Rectal smooth muscle tissue (tissue), 1 donor: ENCODE data around the gene SNTN.

Experiments used
- H3K27ac ChIP-seq: one replicate; pipeline ENCODE4 v1.7.0; 2013; ENCODE audit warnings: low read depth, low read length, inconsistent platforms
- H3K27me3 ChIP-seq: one replicate; pipeline ENCODE4 v1.7.0; 2013; ENCODE audit warnings: low read length; ENCODE audit not compliant: control insufficient read depth, insufficient read depth
- H3K36me3 ChIP-seq: one replicate; pipeline ENCODE4 v1.7.0; 2013; ENCODE audit warnings: low read length; ENCODE audit not compliant: control insufficient read depth, insufficient read depth
- H3K4me1 ChIP-seq: one replicate; pipeline ENCODE4 v1.7.0; 2013; ENCODE audit warnings: low read length; ENCODE audit not compliant: control insufficient read depth, insufficient read depth
- H3K4me3 ChIP-seq: one replicate; pipeline ENCODE4 v1.7.0; 2013; ENCODE audit warnings: low read length
- H3K9ac ChIP-seq: one replicate; pipeline ENCODE4 v1.7.0; 2013; ENCODE audit warnings: low read length

The SNTN gene

DNA sequence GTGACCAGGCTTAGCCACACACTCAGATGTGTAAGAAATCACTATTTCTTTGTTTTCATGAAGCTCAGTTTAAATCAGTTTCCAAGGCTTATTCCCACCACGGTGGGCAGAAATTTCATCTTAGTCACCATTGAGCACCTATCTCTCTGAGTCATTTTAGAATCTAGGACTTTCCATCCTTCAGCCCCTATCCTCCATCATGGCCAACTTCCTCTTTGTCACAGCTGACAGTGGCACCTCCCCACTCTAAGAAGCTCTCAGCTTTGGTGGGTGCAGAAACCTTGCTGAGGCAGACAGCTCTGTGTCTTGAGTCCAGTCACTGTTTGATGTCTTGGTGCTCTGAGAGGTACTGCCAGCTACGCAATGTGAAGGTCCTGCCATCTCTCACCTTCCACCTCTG, 32.9 kb downstream of the SNTN start:
- Histone ChIP-seq H3K27ac (no peak overlapping the region), H3K4me3 (no peak overlapping the region), H3K9ac (no peak overlapping the region), H3K4me1 (no peaks in the 10 kb centered on the region), H3K27me3 (no peaks in the 10 kb centered on the region), H3K36me3 (no peaks in the 10 kb centered on the region)

DNA sequence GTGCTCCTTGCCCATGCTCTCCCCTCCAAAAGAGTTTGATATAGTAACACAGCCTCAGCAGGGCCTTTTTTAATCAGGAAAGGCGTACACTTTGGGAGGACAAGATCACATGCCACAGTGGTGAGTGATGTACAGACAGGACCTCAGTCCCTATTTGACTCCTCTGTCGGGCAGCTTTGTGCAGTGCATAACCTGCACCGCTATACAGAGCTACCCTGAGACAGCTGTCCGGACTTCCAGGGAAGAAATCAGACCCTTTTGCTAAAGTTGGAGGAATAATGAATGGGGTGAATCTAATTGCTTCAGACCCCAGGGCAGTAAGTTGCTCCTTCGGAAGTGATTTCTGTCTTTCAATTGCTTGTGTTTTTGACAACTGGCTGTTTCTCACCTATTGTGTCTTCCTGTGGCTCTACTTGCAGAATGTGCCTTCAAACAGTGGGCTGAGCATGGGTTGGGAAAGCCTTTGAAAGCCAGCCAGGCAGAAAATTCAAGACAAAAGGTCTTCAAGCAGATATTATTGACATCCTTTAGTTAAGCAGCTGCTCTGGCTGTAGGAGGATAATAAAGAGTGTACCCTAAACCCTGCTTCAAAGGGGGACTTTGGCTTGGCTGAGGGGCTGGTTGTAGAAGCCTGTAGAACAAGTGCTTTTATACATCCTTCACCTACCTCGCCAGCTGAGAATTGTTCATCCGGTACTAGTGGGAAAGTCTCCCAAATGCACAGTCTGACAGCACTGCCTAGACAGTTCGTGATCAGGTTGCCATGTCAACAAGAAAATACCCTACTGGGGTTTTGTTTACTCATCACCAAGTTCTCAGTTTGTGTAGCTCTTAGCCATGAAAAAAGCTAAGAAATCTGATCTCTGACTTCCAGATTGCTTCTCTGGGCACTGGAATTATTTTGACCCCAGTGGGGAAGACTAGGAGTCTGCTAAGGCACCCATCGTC, 35.1 kb downstream of the SNTN start:
- Histone ChIP-seq H3K9ac (no peak overlapping the region), H3K27me3 (no peaks in the 10 kb centered on the region), H3K36me3 (no peaks in the 10 kb centered on the region), H3K4me3 (no peak overlapping the region), H3K4me1 (no peaks in the 10 kb centered on the region), H3K27ac (no peak overlapping the region)

DNA sequence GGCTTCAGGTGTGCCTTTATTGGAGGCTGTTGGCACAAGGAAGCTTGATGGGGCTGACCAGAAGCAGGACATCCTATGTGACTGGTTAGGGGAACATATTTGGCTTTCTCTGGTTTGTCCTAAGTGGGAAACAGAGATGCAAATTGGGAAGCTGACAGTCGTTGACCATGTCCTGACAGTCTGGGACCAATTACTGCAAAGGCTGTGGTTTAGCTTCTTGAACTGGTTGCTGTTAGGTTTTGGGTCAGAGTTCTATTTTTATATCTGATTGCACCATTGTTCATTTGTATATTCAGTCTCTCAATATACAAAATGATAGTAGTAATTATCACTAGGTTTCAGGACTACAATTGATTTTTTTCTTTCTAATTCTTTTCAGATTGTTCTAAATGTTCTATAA, 36.8 kb downstream of the SNTN start:
- H3K4me1 ChIP-seq = no peaks in the 10 kb centered on the region
- no peak overlapping the region for H3K4me3 ChIP-seq
- H3K27ac ChIP-seq = no peak overlapping the region
- no peaks in the 10 kb centered on the region for H3K27me3 ChIP-seq
- no peak overlapping the region for H3K9ac ChIP-seq
- H3K36me3 ChIP-seq = no peaks in the 10 kb centered on the region

DNA sequence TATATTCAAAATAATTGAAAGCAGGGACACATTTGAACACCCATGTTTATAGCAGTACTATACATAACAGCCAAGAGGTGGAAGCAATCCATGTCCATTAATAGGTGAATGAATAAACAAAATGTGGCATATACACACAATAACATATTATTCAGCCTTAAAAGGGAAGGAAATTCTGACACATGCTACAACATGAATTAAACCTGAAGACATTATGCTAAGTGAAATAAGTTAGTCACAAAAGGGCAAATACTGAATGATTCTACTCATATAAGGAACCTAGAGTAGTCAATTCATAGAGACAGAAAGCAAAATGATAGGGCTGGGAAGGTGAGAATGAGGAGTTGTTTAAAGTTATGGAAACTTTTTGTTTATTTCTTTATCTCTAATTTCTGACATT, 40.9 kb downstream of the SNTN start:
- H3K4me1 ChIP-seq = no peaks in the 10 kb centered on the region
- no peaks in the 10 kb centered on the region for H3K27me3 ChIP-seq

DNA sequence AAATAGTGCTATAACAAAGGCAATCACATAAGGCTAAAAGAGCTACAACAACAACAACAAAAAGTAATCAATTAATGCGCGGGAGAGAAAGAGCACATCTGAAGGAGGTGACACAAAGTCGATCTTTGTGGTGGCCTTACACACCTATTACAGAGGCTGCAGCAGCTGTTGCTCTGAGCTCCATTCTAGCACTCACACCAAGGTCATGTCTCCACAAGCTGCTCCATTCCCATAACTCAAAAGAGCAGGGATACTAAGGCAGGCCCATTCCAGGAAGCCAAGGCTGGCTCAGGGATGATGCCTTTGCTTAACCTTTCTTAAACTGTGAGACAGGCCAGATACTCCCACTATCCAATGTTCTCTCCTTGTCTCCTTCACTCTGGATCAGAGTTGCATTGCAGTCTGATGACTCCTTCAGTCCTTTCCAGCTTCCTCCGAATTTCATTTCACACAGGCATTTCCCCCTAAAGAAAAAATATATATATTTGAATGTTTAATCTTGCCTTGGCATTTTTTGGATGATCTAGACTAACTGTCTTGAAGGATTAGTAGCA, 52.7 kb downstream of the SNTN start:
- Histone ChIP-seq H3K4me3 (no peak overlapping the region), H3K4me1 (no peaks in the 10 kb centered on the region), H3K27ac (no peak overlapping the region), H3K27me3 (no peaks in the 10 kb centered on the region), H3K36me3 (no peaks in the 10 kb centered on the region), H3K9ac (no peak overlapping the region)

More for the DNA sequence above, 40.9 kb downstream of the SNTN start:
- Histone ChIP-seq H3K4me3 (no peak overlapping the region), H3K27ac (no peak overlapping the region), H3K36me3 (no peaks in the 10 kb centered on the region), H3K9ac (no peak overlapping the region)

DNA sequence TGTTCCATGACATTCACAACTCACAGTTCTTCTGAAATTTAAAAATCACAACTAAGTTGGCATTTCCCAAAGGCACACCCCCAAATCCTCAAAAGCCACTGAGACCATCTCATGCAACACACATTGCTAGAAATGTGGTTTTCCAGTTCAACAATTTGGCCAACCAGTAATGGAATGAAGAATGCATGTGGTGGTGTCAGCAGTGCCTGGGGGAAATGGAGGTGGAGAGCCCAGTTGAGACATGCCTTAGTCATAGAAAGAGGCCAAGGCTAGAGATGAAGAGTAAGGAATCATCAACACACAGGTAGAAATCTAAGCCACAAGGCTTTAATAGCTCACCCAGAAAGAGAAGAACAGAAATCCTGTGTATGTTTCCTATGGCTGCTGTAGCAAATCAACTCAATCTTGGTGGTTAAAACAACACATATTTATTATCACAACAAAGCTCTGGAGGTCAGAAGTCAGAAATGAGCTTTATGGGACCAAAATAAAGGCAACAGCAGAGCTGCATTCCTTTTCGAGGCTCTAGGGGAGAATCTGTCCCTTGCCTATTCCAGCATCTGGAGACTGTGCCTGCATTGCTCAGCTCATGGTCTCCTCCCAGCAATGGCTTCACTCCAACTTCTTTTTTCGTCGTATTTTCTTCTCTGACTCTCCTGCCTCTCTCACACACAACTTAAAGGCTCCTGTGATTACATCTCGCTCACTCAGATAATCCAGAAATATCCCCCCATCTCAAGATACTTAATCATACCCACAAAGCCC, 54.0 kb downstream of the SNTN start:
- Histone ChIP-seq H3K27me3 (no peaks in the 10 kb centered on the region), H3K4me3 (no peak overlapping the region), H3K36me3 (no peaks in the 10 kb centered on the region), H3K4me1 (no peaks in the 10 kb centered on the region), H3K27ac (no peak overlapping the region), H3K9ac (no peak overlapping the region)

DNA sequence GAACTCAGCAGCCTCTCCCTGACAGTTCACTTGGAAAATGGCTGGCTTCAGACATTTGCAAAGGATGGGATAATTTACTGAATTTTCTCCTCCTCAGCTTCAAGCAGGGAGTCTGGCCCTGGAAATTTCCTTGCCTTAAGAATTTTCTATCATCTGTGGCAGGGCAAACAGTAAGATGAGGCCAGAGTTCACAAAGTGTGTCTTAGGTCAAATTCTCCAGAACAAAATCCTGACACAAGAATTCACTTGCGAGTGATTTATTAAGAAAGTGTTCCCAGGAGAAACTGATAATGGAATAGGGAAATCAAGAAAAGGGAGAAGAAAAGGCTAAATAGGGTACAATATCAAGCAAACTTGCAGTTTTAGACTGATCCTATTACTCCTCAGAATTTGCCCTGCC, 55.3 kb downstream of the SNTN start:
- no peak overlapping the region for H3K4me3 ChIP-seq
- no peaks in the 10 kb centered on the region for H3K27me3 ChIP-seq
- no peak overlapping the region for H3K27ac ChIP-seq
- no peak overlapping the region for H3K9ac ChIP-seq
- no peaks in the 10 kb centered on the region for H3K36me3 ChIP-seq
- no peaks in the 10 kb centered on the region for H3K4me1 ChIP-seq

DNA sequence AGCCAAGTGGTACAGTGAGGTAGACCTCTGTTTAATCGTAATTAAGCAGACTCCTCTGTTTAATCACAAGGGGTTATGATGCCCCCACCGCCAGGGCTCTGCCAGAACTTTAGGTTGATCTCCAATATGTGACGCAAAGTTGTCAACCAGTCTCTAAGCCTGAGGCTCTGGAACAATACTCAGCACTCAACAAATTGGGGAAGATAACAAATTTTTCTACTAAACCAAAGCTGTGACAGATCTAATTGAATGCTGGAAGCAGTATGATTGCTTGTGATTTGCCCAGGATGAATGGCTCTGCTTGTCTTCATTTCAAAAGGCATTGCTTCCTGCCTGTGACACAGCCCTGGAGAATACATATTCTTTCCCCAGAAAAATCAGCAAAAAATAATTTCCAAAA, 57.1 kb downstream of the SNTN start:
- no peak overlapping the region for H3K27ac ChIP-seq
- no peaks in the 10 kb centered on the region for H3K4me1 ChIP-seq
- no peak overlapping the region for H3K4me3 ChIP-seq
- no peaks in the 10 kb centered on the region for H3K36me3 ChIP-seq
- H3K9ac ChIP-seq = no peak overlapping the region
- H3K27me3 ChIP-seq = no peaks in the 10 kb centered on the region
